DND-41 (cell line): Measurements from ENCODE around the gene EPHA8.

ENCODE experiments used
- ATAC-seq: fragments of 200-7000 bp; cut with Tn5 transposase; 3 replicates; pipeline ENCODE4 v1.9.1; 2021; ENCODE audit warnings: low read depth; ENCODE audit not compliant: insufficient read depth
- DNase-seq: peaks from one replicate; pipeline ENCODE4 v3.0.0-alpha.2; 2020
- H2AFZ ChIP-seq: 2 replicates; pipeline ENCODE4 v1.6.0; 2012; ENCODE audit warnings: low read depth, low read length
- H3K27ac ChIP-seq: 2 replicates; pipeline ENCODE4 v1.5.1; 2012; ENCODE audit warnings: low read length, inconsistent platforms
- H3K27me3 ChIP-seq: fragments of 200-600 bp; sonication (generic); 2 replicates; pipeline ENCODE4 v1.6.0; 2012; ENCODE audit warnings: low read length, mild to moderate bottlenecking, inconsistent platforms; ENCODE audit not compliant: insufficient read depth, poor library complexity
- H3K36me3 ChIP-seq: 2 replicates; pipeline ENCODE4 v1.5.1; 2012; ENCODE audit warnings: low read length, inconsistent platforms; ENCODE audit not compliant: insufficient read depth
- H3K4me1 ChIP-seq: 2 replicates; pipeline ENCODE4 v1.5.1; 2012; ENCODE audit warnings: mild to moderate bottlenecking, low read length; ENCODE audit not compliant: insufficient read depth
- H3K4me2 ChIP-seq: 2 replicates; pipeline ENCODE4 v1.6.0; 2012; ENCODE audit warnings: mild to moderate bottlenecking, moderate library complexity, low read length, inconsistent platforms; ENCODE audit not compliant: insufficient read depth
- H3K4me3 ChIP-seq, 2 experiments: fragments of 200-600 bp in 1 of 2; shearing (Covaris generic) in 1 of 2; 2 replicates each; pipeline ENCODE4 v1.5.1; 2012 to 2016; ENCODE audit warnings: inconsistent platforms in 2 of 2, low read length in 2 of 2, mild to moderate bottlenecking in 2 of 2, low read depth in 1 of 2, moderate library complexity in 1 of 2
- H3K79me2 ChIP-seq: 2 replicates; pipeline ENCODE4 v1.6.0; 2012; ENCODE audit warnings: low read length, inconsistent platforms; ENCODE audit not compliant: insufficient read depth
- H3K9ac ChIP-seq: 2 replicates; pipeline ENCODE4 v1.6.0; 2012; ENCODE audit warnings: low read depth, mild to moderate bottlenecking, inconsistent platforms, low read length, moderate library complexity
- H3K9me3 ChIP-seq: 2 replicates; pipeline ENCODE4 v1.5.1; 2012; ENCODE audit warnings: low read length, moderate library complexity, mild to moderate bottlenecking, inconsistent platforms; ENCODE audit not compliant: insufficient read depth, severe bottlenecking
- H4K20me1 ChIP-seq: 2 replicates; pipeline ENCODE4 v1.6.0; 2012; ENCODE audit warnings: low read length; ENCODE audit not compliant: insufficient read depth
- EZH2 ChIP-seq: IDR thresholded peaks from 3 replicates; pipeline ENCODE4 v1.6.1; 2012; ENCODE audit warnings: borderline replicate concordance, low read depth, mild to moderate bottlenecking, moderate library complexity, low read length, inconsistent platforms; ENCODE audit not compliant: severe bottlenecking
- TF ChIP-seq, protein P1 (sequence below): IDR thresholded peaks from 2 replicates; pipeline ENCODE4 v1.5.1; 2012; ENCODE audit warnings: borderline replicate concordance, low read length, moderate library complexity, mild to moderate bottlenecking; ENCODE audit not compliant: poor library complexity, severe bottlenecking; ENCODE audit errors: extremely low read depth

The EPHA8 gene

DNA sequence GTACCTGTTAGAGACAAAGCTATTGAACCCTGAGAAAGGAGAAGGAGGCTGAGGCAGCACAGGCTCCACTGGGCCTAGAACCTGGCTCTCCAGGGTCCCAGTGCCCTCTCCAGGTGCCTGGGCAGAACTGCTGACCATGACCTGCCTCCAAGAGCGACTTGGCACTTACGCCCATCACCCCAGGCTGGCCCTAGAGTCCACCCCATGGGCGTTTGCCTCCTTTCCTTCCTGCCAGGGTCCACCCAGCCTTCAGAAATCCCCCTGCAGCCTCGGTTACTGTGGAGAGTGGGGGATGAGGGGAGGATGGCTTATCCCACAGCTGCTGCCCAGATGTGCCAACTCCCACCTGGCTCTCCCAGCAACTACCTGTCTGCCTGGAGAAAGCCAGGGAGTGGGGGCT, 58.5 kb downstream of the EPHA8 start:
- no peaks in the 10 kb centered on the region for H3K9me3 ChIP-seq
- H3K27ac ChIP-seq = no peak overlapping the region
- DNase-seq = no peak
- H3K36me3 ChIP-seq = no peaks in the 10 kb centered on the region
- no peak overlapping the region for H3K9ac ChIP-seq
- H3K27me3 ChIP-seq = no peaks in the 10 kb centered on the region
- no peak overlapping the region for H3K4me2 ChIP-seq
- no peaks in the 10 kb centered on the region for H3K79me2 ChIP-seq
- no peak overlapping the region for H3K4me3 ChIP-seq
- peaks cover 7% of the 10 kb centered on the region; the same call in 1 of the 2 replicates for H4K20me1 ChIP-seq
- TF ChIP-seq, protein P1, sequence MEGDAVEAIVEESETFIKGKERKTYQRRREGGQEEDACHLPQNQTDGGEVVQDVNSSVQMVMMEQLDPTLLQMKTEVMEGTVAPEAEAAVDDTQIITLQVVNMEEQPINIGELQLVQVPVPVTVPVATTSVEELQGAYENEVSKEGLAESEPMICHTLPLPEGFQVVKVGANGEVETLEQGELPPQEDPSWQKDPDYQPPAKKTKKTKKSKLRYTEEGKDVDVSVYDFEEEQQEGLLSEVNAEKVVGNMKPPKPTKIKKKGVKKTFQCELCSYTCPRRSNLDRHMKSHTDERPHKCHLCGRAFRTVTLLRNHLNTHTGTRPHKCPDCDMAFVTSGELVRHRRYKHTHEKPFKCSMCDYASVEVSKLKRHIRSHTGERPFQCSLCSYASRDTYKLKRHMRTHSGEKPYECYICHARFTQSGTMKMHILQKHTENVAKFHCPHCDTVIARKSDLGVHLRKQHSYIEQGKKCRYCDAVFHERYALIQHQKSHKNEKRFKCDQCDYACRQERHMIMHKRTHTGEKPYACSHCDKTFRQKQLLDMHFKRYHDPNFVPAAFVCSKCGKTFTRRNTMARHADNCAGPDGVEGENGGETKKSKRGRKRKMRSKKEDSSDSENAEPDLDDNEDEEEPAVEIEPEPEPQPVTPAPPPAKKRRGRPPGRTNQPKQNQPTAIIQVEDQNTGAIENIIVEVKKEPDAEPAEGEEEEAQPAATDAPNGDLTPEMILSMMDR = no peak
- TF ChIP-seq EZH2 = no peak
- H2AFZ ChIP-seq = no peak overlapping the region
- no peaks in the 10 kb centered on the region for H3K4me1 ChIP-seq
- no peak for ATAC-seq

DNA sequence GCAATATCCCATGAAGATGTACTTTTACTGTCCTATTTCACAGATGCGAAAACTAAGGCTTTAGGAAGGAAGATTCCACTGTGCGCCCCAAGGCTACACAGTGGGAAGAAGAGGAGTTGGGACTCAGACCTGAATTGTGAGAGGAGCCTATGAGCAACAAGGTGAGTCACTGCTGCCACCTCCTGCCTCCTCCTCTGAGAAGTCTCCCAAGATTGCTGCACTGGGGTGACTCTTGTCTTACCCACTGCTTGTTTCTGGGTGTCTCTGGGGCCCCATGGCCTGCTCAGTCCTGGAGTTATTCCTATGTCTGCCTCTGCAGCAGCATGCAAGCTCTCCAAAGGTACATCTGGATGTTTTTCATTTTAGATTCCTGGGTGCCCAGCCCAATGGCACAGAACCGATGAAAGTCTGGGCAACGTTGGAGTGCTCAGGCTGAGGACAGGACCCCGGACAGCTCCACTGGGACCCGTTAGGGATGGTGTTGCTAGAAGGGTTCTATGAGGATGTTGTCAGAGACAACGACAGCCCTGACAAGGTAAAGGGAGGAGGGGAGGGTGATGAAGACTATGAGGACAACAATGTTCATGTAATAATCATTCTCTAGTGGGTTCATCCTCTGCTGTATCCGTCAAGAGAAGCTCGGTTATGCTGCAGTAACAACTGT, 62.1 kb downstream of the EPHA8 start:
- no peaks in the 10 kb centered on the region for H3K79me2 ChIP-seq
- peak; percentile 73; the same call in 2 of the 3 replicates for ATAC-seq
- H4K20me1 ChIP-seq = no peaks in the 10 kb centered on the region; the same call in 1 of the 2 replicates
- DNase-seq = peak; percentile 45
- TF ChIP-seq EZH2 = no peak
- TF ChIP-seq, protein P1 = no peak
- H3K9ac ChIP-seq = no peak overlapping the region
- no peaks in the 10 kb centered on the region for H3K36me3 ChIP-seq
- no peaks in the 10 kb centered on the region for H3K4me1 ChIP-seq
- H3K27ac ChIP-seq = no peak overlapping the region
- no peak overlapping the region for H3K4me3 ChIP-seq
- no peak overlapping the region for H2AFZ ChIP-seq
- no peak overlapping the region for H3K4me2 ChIP-seq
- H3K27me3 ChIP-seq = no peaks in the 10 kb centered on the region
- no peaks in the 10 kb centered on the region for H3K9me3 ChIP-seq

DNA sequence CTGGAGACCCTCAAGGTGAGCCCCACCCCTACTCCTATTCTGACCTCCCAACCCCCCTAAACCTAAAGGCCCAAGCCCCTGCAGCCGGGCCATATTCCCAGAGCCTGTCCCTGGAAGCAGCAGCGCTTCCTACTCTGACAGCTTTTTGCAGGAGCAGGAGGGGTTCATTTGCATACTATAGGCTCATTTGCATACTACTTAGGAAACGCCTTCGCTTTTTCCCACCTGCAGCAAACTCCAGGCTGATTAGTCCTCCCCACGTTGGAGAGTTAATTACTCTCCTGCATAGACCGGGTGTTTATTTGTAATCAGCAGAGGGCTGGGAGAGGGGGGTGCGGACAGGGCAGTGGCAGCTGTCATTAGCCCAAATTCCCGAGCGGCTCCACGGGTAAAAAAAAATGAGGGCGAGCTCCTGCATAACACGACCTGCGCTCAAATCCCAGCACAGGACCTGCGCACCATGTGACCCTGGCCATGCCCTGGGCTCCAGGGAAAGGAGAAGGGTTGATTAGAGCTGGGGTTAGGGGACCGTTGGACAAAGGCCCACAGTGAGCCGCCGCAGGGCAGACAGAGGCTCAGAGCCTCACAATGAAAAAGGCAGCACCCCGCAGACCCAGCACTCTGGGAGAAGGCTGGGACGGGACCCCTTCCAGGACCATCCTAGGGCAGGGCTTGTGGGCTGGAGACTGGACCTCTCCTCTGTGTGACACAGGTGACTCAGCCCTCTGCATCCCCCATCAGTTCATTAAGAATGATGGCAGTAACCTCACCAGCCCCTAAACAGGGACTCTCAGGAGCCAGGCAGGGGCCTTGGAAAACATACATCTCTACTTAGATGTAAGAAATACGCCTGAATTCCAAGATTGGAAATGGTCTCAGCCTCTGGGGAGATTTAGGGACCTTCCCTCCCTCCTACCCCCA, 63.2 kb downstream of the EPHA8 start:
- H3K4me2 ChIP-seq = no peak overlapping the region
- no peak for TF ChIP-seq EZH2
- TF ChIP-seq, protein P1 = no peak
- H3K9me3 ChIP-seq = no peaks in the 10 kb centered on the region
- ATAC-seq = no peak
- no peaks in the 10 kb centered on the region for H3K4me1 ChIP-seq
- H3K4me3 ChIP-seq = no peak overlapping the region
- H4K20me1 ChIP-seq = no peaks in the 10 kb centered on the region; the same call in 1 of the 2 replicates
- no peak overlapping the region for H3K9ac ChIP-seq
- no peak for DNase-seq
- H3K27ac ChIP-seq = no peak overlapping the region
- no peak overlapping the region for H2AFZ ChIP-seq
- no peaks in the 10 kb centered on the region for H3K27me3 ChIP-seq
- H3K79me2 ChIP-seq = no peaks in the 10 kb centered on the region
- H3K36me3 ChIP-seq = no peaks in the 10 kb centered on the region
